AG08396 (cell line): ENCODE measurements around the gene SUMO3.

Source experiments
- DNase-seq: peaks from one replicate; pipeline ENCODE4 v3.0.0; 2012; ENCODE audit warnings: low spot score, mixed read lengths

SUMO3 gene

DNA sequence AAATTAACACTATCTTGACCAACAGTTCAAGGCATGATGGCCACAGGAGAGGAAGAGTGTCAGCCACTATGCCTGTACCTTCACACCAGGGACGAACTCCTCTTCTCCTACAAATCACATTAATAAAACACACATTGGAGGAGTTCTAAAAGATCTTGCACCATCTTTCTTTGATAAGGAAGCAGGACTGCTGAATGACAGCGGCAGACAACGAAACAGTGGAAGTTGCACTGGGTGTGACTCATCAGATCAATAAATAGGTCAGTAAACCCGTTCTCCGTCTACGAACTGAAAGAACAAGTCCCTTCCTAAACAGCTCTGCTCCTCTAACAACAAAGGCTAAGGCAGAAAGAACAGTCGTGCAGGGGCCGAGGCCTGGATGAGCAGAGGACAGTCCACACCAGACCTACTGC is 39.4 kb downstream of the SUMO3 start:
- DNase-seq: no peak

DNA sequence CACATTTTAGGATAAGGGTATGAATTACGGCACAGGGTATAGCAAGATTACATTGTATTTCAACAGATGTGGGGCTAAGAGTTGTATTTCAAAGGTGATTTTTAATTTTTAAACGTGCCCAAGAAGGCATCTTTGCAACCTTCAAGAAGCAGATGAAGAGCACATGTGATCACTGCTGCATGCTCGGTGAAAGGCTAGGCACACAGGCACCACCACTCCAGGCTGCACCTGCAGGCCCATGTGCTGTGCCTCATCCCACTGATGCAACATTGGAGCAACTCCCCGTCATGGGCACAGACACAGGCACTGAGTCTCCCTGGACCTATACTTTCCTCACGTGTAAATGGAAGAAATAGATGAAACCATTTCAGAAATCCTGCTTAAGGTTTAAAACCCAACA is 39.8 kb downstream of the SUMO3 start:
- no peak for DNase-seq

DNA sequence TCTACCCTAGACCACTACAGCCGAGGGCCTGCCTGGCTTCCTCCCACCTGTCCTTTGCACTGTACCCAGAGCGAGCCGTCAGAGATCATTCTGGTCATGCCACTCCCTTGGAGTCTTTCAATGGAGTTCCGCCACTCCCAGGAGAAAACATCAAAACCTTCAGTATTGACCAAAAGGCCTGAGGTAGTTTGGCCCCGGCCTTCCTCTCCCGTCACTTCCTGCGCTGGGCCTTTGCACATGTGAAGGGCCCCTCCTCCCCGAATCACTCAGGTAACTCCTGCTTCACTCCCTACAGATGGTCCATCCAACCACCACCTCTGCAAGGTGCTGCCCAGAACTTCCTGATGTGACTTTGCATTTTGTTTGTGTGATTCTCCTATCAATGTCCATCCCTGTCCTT is 42.9 kb downstream of the SUMO3 start:
- DNase-seq: no peak

DNA sequence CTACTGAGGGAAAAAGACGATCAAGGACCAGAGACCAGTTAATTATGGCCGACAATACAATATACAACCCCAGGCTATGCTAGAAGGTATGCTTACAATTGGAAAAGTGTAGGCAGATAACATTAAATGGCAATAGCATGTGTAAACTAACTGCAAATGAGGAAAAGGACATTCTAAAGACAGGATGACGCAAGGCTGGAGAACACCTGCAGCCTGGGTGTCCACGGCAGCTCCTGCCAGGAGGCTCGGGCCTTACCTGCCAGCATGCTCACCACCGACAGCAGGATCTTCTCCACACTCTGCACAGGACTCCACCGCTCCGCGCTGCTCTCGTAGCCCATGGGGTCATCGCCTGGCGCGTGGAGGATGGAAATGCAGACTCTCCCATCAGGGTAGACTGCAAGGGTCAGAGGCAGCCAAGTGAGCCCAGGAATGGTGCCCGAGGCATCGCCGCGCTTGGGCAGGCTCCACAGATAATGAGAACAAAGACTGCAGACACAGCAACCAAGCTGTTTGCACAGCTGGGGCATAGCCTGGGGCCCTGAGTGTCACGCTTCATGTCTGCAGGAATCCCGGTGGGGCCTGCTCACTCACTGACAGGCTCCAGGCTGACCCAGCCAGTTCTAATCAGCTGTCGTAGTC is 44.5 kb downstream of the SUMO3 start:
- no peak for DNase-seq

DNA sequence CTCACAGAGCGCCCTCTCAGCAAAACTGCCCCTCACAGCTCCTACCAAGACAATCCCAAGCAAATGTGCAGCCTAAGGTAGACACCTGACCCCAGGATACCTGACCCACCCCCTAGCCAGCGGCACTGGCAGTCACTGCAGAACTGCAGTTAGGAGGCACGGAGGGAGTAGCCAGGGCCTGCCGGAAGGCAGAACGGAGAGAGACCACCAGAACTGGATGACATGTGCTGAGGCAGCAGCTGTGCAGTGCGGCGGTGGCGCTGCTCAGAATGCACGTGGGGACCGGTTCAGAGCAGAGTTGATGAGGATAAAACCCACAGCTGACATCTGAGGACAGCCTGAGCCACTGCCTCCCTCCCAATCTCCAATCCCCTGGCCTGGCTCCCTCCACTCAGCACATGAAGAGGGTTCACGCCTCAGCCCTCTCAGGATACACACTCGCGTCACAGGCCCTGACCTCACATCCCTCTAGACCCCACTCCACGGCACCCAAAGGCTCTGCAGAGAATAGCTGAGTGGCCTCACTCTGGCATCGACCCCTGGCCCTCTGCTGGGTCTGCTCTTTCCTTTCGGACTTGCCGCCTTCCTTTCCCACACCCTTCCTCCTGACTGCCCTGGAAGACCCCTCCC is 45.9 kb downstream of the SUMO3 start:
- no peak for DNase-seq

DNA sequence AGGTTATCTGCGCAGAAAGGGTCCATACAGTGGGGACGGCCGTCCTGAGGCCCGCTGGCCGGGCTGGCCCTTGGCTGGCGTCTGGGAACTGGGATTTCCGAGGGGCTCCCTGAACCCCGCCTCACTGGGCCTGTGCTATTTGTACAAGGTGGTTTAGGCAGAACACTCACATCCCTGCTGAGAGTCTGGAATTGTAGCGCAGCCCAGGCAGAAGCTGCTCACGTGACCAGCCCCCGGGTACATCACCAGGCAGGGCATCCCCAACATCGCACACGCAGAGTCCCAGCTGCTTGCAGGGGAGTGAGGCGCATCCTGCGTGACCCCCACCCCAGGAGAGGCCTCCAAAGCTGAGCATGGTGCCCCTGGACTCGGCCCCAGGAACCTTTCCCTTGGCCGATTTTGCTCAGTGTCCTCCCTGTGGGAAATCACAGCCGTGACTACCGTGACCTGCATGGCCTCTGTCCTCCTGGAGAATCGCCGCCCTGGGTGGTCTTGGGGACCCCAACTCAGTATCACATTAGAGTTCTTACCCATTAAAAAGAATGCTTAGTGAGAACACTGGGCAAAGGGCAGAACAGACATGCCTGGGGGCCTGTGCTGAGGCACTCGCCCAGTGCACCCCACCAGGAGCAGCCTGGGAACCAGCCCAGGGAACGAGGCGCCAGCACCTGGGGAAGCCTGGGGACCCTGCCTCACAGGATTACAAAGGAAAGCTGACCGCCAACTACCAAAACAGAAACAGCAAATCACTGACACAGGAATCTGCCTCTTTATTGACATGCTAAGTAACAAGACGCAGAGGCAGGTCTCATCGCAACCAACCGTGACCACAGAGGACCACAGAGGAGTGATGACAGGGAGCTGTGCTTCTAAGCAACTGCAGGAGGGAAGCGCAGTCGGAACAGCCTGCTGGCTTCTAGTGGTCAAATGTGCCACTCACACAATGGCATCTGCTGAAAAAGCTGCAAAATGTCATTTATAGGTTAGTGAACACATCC is 49.7 kb downstream of the SUMO3 start:
- no peak for DNase-seq

DNA sequence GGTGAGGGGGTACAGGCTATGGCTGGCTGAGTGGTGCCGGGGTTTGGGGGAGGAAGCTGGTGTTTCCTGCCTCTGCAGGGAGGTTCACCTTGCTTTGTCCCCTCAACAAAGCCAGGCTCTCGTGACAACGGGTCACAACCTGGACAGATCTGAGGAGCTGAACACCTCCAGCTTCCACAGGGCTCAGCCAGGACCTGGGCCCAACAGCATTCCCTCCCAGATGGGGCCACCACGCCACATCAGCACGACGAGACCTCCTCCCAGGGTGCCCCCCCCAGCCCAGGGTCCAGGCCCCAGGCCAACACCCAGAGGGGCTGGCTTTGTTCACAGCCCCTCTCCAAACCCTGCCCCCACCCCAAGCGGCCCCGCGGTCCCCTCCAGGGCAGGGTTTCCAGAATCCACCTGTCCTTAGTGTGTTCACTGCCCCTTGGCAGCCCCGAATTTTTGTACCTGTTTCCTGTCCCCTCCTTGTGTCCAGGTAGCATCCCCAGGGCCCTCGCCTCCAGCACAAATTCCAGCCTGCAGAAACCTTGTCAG is 51.0 kb downstream of the SUMO3 start:
- DNase-seq: no peak

DNA sequence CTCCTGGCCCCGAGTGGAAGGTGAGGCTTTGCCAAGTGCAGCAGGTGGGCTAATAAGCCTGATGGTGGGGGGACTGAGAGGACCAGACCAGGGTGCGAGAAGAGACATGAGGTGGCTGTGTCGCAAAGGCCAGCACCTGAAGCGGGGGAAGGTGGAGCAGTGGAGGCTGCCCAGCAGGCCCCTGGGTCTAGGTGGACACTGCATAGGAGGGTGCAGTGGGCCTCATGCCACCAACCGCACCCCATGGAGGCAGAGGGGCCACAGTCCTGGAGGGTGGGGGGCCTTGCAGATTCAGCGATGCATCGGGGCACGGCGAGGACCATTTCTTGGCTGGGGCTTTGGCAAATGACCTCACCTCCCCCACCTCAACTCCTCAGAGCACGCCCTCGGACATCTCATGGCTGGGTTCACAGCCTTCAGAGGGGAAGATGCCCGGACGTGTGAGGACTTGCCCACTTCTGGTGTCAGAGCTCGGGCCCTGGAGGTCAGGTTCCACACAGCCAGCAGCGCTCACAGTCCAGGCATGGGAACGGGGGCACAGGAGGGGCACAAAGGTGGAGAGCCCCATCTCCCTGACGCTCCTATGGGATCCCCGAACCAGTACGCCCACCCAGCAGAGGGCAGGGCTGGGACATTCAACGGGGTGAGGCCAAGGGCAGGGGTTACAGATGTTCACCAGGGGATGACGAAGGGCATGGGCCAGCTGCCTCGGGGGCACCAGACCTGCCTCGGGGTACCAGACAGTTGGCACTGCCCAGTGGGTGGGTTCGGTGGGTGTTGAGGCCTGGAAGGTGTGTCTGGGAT is 51.6 kb downstream of the SUMO3 start:
- no peak for DNase-seq

DNA sequence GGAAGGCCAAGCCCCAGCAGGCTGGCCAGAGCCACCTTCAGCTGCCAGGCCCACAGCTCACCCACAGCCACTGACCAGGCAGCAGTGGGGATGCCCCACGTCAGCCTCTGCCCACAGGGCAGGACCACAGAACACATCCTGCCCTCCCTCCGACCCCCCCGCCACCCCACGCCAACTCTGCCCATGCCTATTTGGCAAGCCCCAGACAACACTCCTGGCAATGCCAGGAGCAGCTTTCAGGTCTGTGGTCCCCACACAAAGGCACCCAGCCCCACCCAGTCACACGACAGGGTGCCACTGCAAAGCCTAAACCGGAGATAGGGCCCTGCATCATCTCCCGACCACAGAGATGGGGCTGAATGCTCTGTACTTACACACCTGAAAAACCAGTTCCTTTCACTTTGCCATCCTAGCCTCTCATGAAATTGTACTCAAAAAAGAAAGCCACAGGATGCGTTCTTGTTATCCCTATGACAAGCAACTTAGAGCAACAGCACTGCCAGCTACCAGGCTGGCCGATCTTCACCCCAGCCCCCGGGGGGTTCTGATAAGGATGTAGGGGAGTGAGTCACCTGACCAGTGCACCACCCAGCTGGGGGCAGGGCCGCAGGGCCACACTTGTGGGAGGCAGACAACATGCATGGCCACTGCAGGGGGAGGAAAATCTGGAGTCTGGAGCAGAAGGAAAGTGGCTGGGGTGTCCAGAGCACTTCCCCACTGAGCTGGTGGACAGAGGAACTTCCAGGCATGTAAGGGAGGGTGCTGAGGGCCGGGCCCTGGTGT is 52.4 kb downstream of the SUMO3 start:
- DNase-seq: no peak

DNA sequence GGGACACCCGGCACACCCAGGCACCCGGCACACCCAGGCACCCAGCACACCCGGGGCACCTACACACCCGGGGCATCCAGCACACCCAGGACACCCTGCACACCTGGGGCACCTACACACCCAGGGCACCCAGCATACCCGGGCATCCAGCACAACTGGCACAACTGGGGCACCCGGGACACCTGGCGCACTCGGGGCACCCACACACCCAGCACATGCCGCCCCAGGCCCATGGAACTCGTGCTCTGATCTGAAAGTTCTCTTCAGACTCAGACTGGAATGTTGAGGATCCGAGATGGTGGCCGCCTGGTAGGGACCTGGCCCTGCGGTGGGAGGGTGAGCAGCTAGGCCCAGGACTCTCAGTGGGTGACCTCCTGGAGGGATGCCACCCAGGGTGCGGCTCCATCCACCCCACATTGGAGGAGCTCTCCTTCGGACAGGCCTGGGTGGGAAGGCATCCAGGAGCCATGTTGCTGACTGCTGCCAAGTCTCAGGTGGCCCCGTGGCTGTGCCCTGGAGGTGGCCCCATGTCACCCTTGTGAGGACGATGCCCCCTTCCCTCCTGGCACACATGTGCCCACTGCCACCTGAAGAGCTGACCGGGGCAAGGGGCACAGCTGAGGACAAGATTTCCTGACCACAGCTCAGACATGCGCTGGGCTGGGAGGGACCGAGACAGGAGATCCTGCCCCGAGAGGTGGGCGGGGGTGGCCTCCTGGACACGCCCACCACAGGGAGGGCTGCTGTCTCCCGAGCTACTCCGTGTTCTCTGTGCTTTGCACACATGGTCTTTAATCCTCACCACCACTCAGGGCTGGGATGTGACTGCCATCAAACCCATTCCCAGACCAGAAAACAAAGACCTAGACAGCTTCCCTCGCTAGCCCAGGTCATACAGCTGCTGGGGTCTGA is 53.3 kb downstream of the SUMO3 start:
- no peak for DNase-seq

DNA sequence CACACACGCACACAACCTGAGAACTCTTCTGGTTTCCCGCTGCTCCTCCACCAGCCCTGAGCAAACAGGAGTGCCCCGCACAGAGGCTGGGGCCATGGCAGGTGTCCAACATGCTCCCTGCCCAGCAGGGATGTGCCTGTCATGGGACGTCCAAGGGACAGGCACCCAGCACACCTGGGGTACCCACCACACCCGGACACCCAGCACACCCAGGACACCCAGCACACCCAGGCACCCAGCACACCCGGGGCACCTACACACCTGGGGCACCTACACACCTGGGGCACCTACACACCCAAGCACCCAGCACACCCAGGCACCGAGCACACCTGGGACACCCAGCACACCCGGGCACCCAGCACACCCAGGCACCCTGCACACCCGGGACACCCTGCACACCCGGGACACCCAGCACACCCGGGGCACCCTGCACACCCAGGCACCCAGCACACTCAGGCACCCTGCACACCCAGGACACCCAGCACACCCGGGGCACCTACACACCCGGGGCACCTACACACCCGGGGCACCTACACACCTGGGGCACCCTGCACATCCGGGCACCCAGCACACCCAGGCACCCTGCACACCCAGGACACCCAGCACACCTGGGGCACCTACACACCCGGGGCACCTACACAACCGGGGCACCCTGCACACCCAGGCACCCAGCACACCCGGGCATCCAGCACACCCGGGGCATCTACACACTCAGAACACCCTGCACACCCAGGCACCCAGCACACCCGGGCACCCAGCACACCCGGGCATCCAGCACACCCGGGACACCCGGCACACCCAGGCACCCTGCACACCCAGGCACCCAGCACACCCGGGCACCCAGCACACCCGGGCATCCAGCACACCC is 54.2 kb downstream of the SUMO3 start:
- DNase-seq: no peak

DNA sequence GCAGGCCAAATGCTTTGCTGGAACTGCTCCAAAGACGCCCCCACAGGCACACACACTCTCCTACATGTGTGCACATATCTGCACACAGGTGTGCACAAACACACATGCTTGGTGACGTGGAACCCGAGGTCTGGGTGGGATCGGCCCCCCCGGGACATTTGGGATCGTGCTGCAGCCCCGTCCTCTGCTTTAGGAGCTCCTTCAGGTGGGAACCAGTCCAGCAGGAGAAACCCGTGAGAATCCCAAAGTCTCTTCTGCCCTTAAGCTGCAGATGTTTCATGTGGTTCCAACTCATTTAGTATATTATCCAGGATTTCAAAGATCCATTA is 54.8 kb downstream of the SUMO3 start:
- no peak for DNase-seq

DNA sequence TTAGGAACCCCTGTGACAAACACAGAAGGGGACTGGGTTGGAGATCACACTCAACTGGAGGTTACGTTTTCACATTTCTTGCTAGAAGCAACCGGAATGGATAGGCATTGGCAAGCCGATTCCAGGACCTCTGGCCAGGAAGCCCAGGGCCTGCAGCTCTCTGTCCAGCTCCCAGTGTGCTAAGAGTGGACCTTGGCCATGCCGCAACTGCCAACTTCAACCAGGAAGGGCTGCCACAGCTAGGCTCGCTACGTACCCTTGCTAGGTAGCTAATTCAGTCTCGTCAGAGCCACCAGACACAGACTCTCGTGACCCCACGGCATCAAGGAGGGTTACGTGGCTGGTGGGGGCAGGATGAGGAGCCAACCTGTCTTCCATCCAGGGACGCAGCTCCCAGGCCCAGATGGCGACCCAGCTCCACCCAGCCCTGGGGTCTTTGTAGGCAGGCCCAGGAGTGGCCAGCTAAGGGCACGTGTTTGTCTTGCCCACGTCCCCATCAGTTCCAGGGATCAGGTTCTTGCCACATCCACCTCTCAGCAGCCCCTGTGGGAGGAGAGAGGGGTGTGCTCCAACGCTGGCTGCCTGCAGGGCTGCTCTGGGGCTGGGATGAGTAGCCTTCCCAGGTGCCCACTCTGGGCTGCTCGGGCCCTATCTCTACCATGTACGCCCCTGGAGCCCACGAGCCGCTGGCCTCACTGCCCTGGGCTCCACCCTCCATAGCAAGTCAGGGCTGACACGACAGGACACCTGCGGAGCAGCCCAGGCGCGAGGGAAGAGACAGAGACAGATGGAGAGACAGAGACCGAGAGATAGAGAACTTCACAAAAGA is 55.4 kb downstream of the SUMO3 start:
- DNase-seq: no peak

DNA sequence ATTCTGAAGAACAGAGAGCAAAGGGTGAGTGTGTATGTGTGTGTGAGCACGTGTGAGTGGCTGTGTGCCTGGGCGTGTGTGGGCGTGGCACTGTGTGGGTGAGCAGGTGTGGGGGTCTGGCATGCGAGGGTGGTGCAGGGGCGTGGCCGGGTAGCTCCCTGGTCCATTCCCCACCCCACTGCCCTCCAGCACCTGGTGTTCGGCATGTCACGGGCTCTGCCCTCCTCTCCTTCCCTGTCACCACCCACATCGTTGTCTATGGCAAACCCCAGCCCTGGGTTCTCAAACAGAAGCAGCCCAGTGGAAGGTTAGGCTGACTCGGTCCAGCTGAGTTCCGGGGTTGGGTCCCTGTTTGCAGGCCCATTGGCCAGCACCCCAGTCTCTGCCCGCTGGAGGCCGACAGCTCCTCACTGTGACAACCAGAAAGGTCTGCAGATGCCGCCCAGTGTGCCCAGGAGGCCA is 56.1 kb downstream of the SUMO3 start:
- DNase-seq: no peak

DNA sequence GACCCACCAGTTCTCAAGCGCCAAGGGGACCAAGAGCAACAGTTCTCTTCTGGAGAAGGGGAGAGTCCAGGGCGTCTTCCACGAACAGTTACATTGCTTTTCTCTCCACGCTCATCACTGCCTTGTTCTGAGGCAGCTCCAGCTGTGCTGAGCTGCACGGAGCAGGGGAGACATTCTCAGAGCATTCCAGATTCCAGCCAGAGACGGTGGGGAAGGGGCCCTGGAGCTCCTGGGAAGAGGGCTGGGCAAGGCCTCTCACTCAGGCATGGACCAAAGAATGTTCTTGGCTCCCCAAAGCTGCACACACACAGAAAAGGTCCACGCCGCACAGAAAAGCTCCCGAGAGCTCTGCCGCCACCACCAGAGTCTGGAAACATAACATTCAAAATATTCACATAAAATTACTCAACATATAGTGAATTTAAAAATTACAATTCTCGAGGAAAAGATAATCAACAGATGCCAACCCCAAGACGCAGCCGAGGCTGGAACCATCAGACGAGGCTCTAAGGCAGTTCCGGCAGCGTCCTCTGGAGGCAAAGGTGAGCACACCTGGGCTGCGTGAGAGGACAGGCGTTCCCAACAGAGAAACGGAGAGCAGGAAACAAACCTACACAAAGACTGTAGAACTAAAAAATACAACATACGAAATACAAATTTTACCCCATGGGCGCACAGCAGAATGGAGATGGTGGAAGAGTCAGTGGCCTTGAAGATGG is 56.7 kb downstream of the SUMO3 start:
- DNase-seq: no peak

DNA sequence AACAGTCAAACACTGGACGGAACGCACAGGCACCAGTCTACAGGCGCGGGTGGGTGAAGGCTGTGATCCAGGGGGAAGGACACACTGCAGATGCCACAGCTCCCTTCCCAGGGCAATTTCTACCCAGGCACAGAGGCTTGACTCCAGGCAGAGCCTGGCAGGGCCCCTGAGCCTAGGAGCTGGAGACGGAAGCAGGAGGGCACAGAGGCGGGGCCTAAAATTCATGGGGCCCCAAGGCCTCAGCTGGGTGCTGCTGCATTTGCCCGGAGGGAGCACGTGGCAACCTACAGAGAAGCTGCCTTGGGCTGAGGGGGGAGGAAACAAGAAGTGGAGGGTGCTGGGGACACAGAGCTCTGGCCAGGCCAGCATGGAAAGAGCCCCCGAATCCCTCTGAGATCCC is 57.5 kb downstream of the SUMO3 start:
- no peak for DNase-seq

DNA sequence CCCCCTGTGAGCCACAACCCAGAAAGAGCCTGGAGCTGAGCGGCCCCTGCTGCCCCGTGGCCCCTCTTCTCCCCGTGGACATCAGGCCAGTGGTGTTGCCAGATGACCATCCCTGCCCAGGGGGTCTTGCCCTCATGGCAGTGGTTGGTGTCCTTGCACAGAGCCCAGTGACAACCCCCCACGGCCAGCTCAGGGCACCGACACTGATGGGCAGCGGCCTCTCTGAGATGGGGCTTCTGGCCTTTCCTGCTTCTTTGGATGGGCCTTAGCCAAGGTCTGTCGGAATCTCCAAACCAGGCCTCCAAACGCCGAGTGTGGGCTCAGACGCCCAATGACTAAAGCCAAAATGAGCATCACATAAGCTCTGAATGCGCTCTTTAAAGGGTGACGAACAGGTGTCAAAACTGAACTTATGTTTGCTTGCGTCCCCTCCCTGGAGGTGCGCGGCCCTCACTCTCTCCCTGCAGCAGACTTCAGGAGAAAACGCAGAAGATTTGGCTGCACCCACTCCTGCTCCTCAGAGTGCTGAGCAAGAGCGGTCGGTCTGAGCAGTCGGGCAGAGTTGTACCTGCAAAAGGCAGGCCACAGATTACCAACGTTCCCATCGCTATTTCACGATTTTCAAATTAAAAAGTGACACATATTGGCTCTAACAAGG is 58.1 kb downstream of the SUMO3 start:
- DNase-seq: no peak
